DND-41 (cell line): ENCODE results near the gene CAPN5.

Experiments used
- ATAC-seq: fragments of 200-7000 bp; cut with Tn5 transposase; 3 replicates; pipeline ENCODE4 v1.9.1; 2021; ENCODE audit warnings: low read depth; ENCODE audit not compliant: insufficient read depth
- DNase-seq: peaks from one replicate; pipeline ENCODE4 v3.0.0-alpha.2; 2020
- H2AFZ ChIP-seq: 2 replicates; pipeline ENCODE4 v1.6.0; 2012; ENCODE audit warnings: low read depth, low read length
- H3K27ac ChIP-seq: 2 replicates; pipeline ENCODE4 v1.5.1; 2012; ENCODE audit warnings: low read length, inconsistent platforms
- H3K27me3 ChIP-seq: fragments of 200-600 bp; sonication (generic); 2 replicates; pipeline ENCODE4 v1.6.0; 2012; ENCODE audit warnings: low read length, mild to moderate bottlenecking, inconsistent platforms; ENCODE audit not compliant: insufficient read depth, poor library complexity
- H3K36me3 ChIP-seq: 2 replicates; pipeline ENCODE4 v1.5.1; 2012; ENCODE audit warnings: low read length, inconsistent platforms; ENCODE audit not compliant: insufficient read depth
- H3K4me1 ChIP-seq: 2 replicates; pipeline ENCODE4 v1.5.1; 2012; ENCODE audit warnings: mild to moderate bottlenecking, low read length; ENCODE audit not compliant: insufficient read depth
- H3K4me2 ChIP-seq: 2 replicates; pipeline ENCODE4 v1.6.0; 2012; ENCODE audit warnings: mild to moderate bottlenecking, moderate library complexity, low read length, inconsistent platforms; ENCODE audit not compliant: insufficient read depth
- H3K4me3 ChIP-seq, 2 experiments: fragments of 200-600 bp in 1 of 2; shearing (Covaris generic) in 1 of 2; 2 replicates each; pipeline ENCODE4 v1.5.1; 2012 to 2016; ENCODE audit warnings: inconsistent platforms in 2 of 2, low read length in 2 of 2, mild to moderate bottlenecking in 2 of 2, low read depth in 1 of 2, moderate library complexity in 1 of 2
- H3K79me2 ChIP-seq: 2 replicates; pipeline ENCODE4 v1.6.0; 2012; ENCODE audit warnings: low read length, inconsistent platforms; ENCODE audit not compliant: insufficient read depth
- H3K9ac ChIP-seq: 2 replicates; pipeline ENCODE4 v1.6.0; 2012; ENCODE audit warnings: low read depth, mild to moderate bottlenecking, inconsistent platforms, low read length, moderate library complexity
- H3K9me3 ChIP-seq: 2 replicates; pipeline ENCODE4 v1.5.1; 2012; ENCODE audit warnings: low read length, moderate library complexity, mild to moderate bottlenecking, inconsistent platforms; ENCODE audit not compliant: insufficient read depth, severe bottlenecking
- H4K20me1 ChIP-seq: 2 replicates; pipeline ENCODE4 v1.6.0; 2012; ENCODE audit warnings: low read length; ENCODE audit not compliant: insufficient read depth
- CTCF ChIP-seq: IDR thresholded peaks from 2 replicates; pipeline ENCODE4 v1.5.1; 2012; ENCODE audit warnings: borderline replicate concordance, low read length, moderate library complexity, mild to moderate bottlenecking; ENCODE audit not compliant: poor library complexity, severe bottlenecking; ENCODE audit errors: extremely low read depth
- EZH2 ChIP-seq: IDR thresholded peaks from 3 replicates; pipeline ENCODE4 v1.6.1; 2012; ENCODE audit warnings: borderline replicate concordance, low read depth, mild to moderate bottlenecking, moderate library complexity, low read length, inconsistent platforms; ENCODE audit not compliant: severe bottlenecking

The CAPN5 gene

DNA sequence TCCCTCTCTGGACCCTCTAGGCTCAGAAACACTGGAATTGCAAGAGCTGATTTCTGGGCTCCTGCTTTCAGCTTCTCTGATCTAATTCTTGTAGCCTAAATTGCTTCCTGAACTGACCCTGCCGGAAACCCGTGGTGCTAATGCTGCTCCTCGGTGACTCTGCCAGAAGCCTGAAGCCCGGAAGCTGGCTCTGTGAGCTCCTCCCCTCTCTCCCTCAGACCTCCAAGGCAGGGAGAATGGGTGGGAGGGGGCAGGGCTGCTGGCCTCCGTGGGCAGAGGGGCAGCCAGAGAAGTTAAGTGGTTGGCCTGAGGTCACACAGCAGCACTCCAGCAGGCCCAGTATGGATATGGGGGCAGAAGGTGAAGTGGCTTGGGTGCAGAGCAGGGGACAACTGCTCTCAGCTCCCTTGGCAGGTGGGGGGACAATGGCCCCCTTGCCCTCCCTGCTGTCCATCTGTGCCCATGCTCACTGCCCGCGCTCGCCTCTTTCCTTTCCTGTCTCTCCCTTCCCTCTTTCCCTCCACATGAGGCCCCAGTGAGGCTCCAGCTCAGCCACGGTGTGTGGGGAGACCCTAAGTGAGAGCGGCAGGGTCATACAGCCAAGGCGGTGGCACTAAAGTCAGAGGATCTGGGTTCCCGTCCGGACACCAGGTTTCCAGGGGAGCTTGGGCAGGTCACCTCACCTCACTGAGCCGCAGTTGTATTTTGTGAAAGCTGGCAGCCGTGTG is 16.2 kb downstream of the CAPN5 start:
- no peaks in the 10 kb centered on the region for H3K79me2 ChIP-seq
- H4K20me1 ChIP-seq = no peaks in the 10 kb centered on the region
- no peaks in the 10 kb centered on the region for H3K27me3 ChIP-seq
- DNase-seq = peak; percentile 75
- H3K4me2 ChIP-seq = peak overlapping the region; percentile 56
- H3K4me1 ChIP-seq = peaks cover 17% of the 10 kb centered on the region
- H3K9ac ChIP-seq = peak overlapping the region; percentile 50
- TF ChIP-seq EZH2 = no peak
- TF ChIP-seq CTCF = no peak
- H2AFZ ChIP-seq = peak overlapping the region; percentile 63
- no peaks in the 10 kb centered on the region for H3K9me3 ChIP-seq
- H3K4me3 ChIP-seq = peak overlapping the region in 1 of 2 experiments; percentile 47; a peak in 2 of 4 replicates
- peak; percentile 95 for ATAC-seq
- H3K36me3 ChIP-seq = no peaks in the 10 kb centered on the region
- peak overlapping the region; percentile 86 for H3K27ac ChIP-seq

DNA sequence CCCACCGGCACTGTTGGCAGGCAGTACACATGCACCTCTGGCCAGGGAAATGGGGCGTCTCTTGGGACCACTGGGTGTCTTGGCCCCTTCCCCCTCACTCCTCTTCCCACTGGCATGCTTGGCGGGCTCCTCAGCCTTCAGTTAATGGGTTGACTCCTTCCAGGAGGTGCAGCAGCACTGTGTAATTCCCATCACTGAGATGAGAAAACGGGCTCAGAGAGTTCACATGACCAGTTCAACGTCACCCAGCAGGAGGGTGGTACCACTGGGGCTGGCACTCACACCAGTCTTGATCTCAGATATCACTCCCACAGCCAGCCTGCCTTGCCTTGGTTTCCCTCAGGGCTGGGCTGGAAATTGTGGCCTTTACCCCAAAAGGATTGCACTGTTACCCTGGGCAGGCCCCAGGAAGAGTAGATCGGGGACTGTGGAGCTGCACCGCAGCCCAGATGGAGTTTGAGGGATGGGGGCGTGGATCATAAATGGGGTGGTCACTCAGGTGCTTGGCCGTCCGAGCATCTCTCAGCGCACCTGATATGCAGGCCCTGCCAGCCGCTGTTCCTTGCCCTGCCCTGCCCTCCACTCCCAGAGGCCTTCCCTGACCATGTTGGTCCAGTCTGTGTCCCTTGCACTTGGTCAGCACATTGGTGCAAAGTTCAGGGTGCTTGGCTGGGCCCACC is 16.9 kb downstream of the CAPN5 start:
- H3K27ac ChIP-seq = no peak overlapping the region; the same call in 1 of the 2 replicates
- no peak overlapping the region for H3K4me3 ChIP-seq
- no peaks in the 10 kb centered on the region for H3K27me3 ChIP-seq
- H3K4me2 ChIP-seq = no peak overlapping the region
- DNase-seq (no peak), ATAC-seq (no peak)
- no peaks in the 10 kb centered on the region for H3K79me2 ChIP-seq
- no peak overlapping the region for H2AFZ ChIP-seq
- TF ChIP-seq EZH2 = no peak
- TF ChIP-seq CTCF = no peak
- H3K4me1 ChIP-seq = peaks cover 17% of the 10 kb centered on the region
- no peak overlapping the region for H3K9ac ChIP-seq
- H3K36me3 ChIP-seq = no peaks in the 10 kb centered on the region
- H4K20me1 ChIP-seq = no peaks in the 10 kb centered on the region
- no peaks in the 10 kb centered on the region for H3K9me3 ChIP-seq

DNA sequence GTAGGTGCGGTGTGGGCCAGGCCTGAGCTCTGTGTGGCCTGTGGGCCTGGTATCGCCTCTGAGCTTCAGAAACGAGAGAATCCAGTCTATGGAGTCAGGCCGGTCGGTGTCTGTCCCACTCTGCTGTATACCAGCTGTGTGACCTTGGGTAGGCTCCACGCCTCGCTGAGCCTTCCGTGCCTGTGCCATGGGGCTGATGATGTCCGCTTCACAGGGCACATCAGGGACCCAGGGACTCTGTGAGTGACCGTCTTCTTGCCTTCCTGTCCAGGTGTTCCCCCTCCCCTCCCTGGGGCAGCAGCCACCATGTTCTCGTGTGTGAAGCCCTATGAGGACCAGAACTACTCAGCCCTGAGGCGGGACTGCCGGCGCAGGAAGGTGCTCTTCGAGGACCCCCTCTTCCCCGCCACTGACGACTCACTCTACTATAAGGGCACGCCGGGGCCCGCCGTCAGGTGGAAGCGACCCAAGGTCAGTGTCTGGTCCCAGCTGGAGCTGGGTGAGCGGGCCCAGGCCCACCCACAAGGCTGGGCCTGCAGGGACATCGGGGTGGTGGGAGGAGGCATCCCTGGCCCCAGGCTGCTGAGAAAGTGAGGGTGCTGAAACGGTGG is 17.9 kb downstream of the CAPN5 start:
- Histone ChIP-seq H3K4me3 (no peak overlapping the region), H3K4me1 (peaks cover 17% of the 10 kb centered on the region)

More for the DNA sequence above, 17.9 kb downstream of the CAPN5 start:
- Histone ChIP-seq H3K4me2 (no peak overlapping the region), H3K27ac (no peak overlapping the region), H3K9me3 (no peaks in the 10 kb centered on the region), H2AFZ (no peak overlapping the region), H4K20me1 (no peaks in the 10 kb centered on the region), H3K79me2 (no peaks in the 10 kb centered on the region), H3K36me3 (no peaks in the 10 kb centered on the region), H3K27me3 (no peaks in the 10 kb centered on the region), H3K9ac (no peak overlapping the region)
- no peak for TF ChIP-seq EZH2
- no peak for TF ChIP-seq CTCF
- DNase-seq (no peak), ATAC-seq (no peak)
